Gastrocnemius medialis (tissue), 4 donors: ENCODE data around the gene OTULIN.

ENCODE experiments used
- CTCF ChIP-seq, 5 experiments: fragments of 450-650 bp in 3 of 5; fragments of 200-600 bp in 2 of 5; sonication (generic) in 2 of 5; IDR thresholded peaks in 4 of 5; conservative IDR thresholded peaks in 1 of 5; 1 replicate in 4 of 5; 2 replicates in 1 of 5; pipeline ENCODE4 v1.5.1; 2016 to 2019; ENCODE audit warnings: antibody characterized with exemption in 5 of 5, mild to moderate bottlenecking in 3 of 5, moderate library complexity in 3 of 5
- POLR2A ChIP-seq, 2 donors: fragments of 450-650 bp; IDR thresholded peaks; one replicate each; pipeline ENCODE4 v1.6.1; 2017; ENCODE audit warnings: antibody characterized with exemption in 2 of 2, mild to moderate bottlenecking in 2 of 2, moderate library complexity in 2 of 2

- TF ChIP-seq CTCF (IDR thresholded peaks at IDR 0.05 in 4 of 5, conservative IDR thresholded peaks at IDR 0.05 in 1 of 5): no peak
- TF ChIP-seq POLR2A (IDR thresholded peaks at IDR 0.05): no peak
These were observed 55.9 kb downstream of the OTULIN start for GRCh38 chr5:14720236-14720923.
